Mesendoderm (in vitro differentiated cells): ENCODE measurements around the gene EDA2R. TPM values are rescaled to one million over a fixed set of nuclear protein-coding genes. Genes with fewer than 3 reads are reported as not detected.

Experiments used
- small RNA-seq: library from polyadenylated mRNA; stranded (forward); fragments of <200 nt; extraction: miRNeasy Mini kit (QIAGEN cat#:217004); gene quantifications from one replicate; pipeline ENCODE3, GENCODE V24; 2013; ENCODE audit not compliant: insufficient read depth

Gene EDA2R

Small RNAs within 50 kb of the gene (small RNA-seq; reads per million reads assigned to genes)
- not detected for gene RNU6-394P
